ENCODE measurements around the gene FAHD2A.

GRCh38 chr2:95392730-95393455 is 9.6 kb upstream of the FAHD2A start:
- TF ChIP-seq EZH2 (IDR thresholded peaks at IDR 0.05; ENCODE audit: borderline replicate concordance) (no peak), CTCF (IDR thresholded peaks at IDR 0.05; ENCODE audit: poor library complexity) (no peak), EZH2phosphoT487 (IDR thresholded peaks at IDR 0.05; ENCODE audit: low read depth, severe bottlenecking, unreplicated experiment) (no peak)

Measured in hepatocyte (in vitro differentiated cells).